Measurements from ENCODE around the gene AMER2.

The AMER2 gene

GRCh38 chr13:25117312-25117711 is 54.8 kb downstream of the AMER2 start:
- no peaks in the 10 kb centered on the region for H3K4me1 Mint-ChIP-seq (ENCODE audit: low read depth)
- H3K27me3 Mint-ChIP-seq = peaks cover 5% of the 10 kb centered on the region
- intact Hi-C loops (cut with micrococcal nuclease) = no loop called here
- H3K4me3 Mint-ChIP-seq = no peak overlapping the region
- no peak overlapping the region for H3K27ac Mint-ChIP-seq
- H3K36me3 Mint-ChIP-seq (ENCODE audit: low read depth) = no peaks in the 10 kb centered on the region
- H3K9me3 Mint-ChIP-seq = no peaks in the 10 kb centered on the region

GRCh38 chr13:25116044-25116443 is 56.0 kb downstream of the AMER2 start:
- no peaks in the 10 kb centered on the region for H3K4me1 Mint-ChIP-seq (ENCODE audit: low read depth)
- H3K27ac Mint-ChIP-seq = no peak overlapping the region
- peaks cover 7% of the 10 kb centered on the region for H3K27me3 Mint-ChIP-seq
- no peak overlapping the region for H3K4me3 Mint-ChIP-seq
- H3K9me3 Mint-ChIP-seq = no peaks in the 10 kb centered on the region
- H3K36me3 Mint-ChIP-seq (ENCODE audit: low read depth) = no peaks in the 10 kb centered on the region
- intact Hi-C loops (cut with micrococcal nuclease) = no loop called here

GRCh38 chr13:25114220-25114619 is 57.9 kb downstream of the AMER2 start:
- intact Hi-C loops (cut with micrococcal nuclease) = loop anchor here (5.0 kb wide), 1 partner anchor 117 kb away; no protein-coding TSS in a partner anchor

GRCh38 chr13:25112695-25113255 is 59.3 kb downstream of the AMER2 start:
- intact Hi-C loops (cut with micrococcal nuclease) = loop anchor here (5.0 kb wide), 1 partner anchor 115 kb away; no protein-coding TSS in a partner anchor
- Mint-ChIP-seq H3K4me3 (no peak overlapping the region), H3K4me1 (ENCODE audit: low read depth) (no peaks in the 10 kb centered on the region), H3K27me3 (peaks cover 7% of the 10 kb centered on the region), H3K27ac (no peak overlapping the region), H3K9me3 (no peaks in the 10 kb centered on the region), H3K36me3 (ENCODE audit: low read depth) (no peaks in the 10 kb centered on the region)

More at GRCh38 chr13:25114220-25114619, 57.9 kb downstream of the AMER2 start:
- H3K27ac Mint-ChIP-seq = no peak overlapping the region
- H3K4me3 Mint-ChIP-seq = no peak overlapping the region
- H3K36me3 Mint-ChIP-seq (ENCODE audit: low read depth) = no peaks in the 10 kb centered on the region
- peaks cover 7% of the 10 kb centered on the region for H3K27me3 Mint-ChIP-seq
- no peaks in the 10 kb centered on the region for H3K4me1 Mint-ChIP-seq (ENCODE audit: low read depth)
- H3K9me3 Mint-ChIP-seq = no peaks in the 10 kb centered on the region

All from dendritic cell treated with granulocyte-macrophage colony-stimulating factor and Interleukin-4, amounts not matched to agents 40 ng/mL and 50 ng/mL, for 4 days (primary cell).